ENCODE data around the gene SEMA4C. TPM values are rescaled to one million over a fixed set of nuclear protein-coding genes. Genes with fewer than 3 reads are reported as not detected.
A peak's percentile ranks its signal among the peaks of the same experiment; 100 is the strongest.

The SEMA4C gene
- polyA plus RNA-seq, 1 experiment: 16.8 TPM

GRCh38 chr2:96817882-96818281 lies 52.0 kb downstream of the SEMA4C start:
- TF ChIP-seq CTCF (IDR thresholded peaks at IDR 0.05; ENCODE audit: low read depth, low read length): no peak
- POLR2A ChIA-PET: no interaction called here

GRCh38 chr2:96816836-96817702 lies 52.8 kb downstream of the SEMA4C start:
- Histone ChIP-seq H3K27me3 (ENCODE audit: control insufficient read depth, insufficient read depth, low read length) (no peaks in the 10 kb centered on the region), H3K9me3 (ENCODE audit: control insufficient read depth, insufficient read depth, low read length) (no peaks in the 10 kb centered on the region), H3K4me3 (ENCODE audit: low read depth, low read length) (peak overlapping the region; percentile 66), H3K27ac (ENCODE audit: low read depth, low read length) (no peak overlapping the region)
- no peak for TF ChIP-seq CTCF (IDR thresholded peaks at IDR 0.05; ENCODE audit: low read depth, low read length)
- DNase-seq (ENCODE audit: low read depth, low spot score): no peak
- ChIA-PET CTCF (interaction anchor here (0.7 to 4.3 kb wide), 5 partner anchors 14 to 47 kb away, joined by 3 to 23 read pairs (median 4); partner anchors contain the start of gene ANKRD39), POLR2A (interaction anchor here (1.4 kb wide), 2 partner anchors 41 to 54 kb away, joined by 3 to 4 read pairs; partner anchors contain the start of gene ANKRD39)

More at GRCh38 chr2:96817882-96818281, 52.0 kb downstream of the SEMA4C start:
- Histone ChIP-seq H3K27me3 (ENCODE audit: control insufficient read depth, insufficient read depth, low read length) (no peaks in the 10 kb centered on the region), H3K9me3 (ENCODE audit: control insufficient read depth, insufficient read depth, low read length) (no peaks in the 10 kb centered on the region), H3K27ac (ENCODE audit: low read depth, low read length) (no peak overlapping the region), H3K4me3 (ENCODE audit: low read depth, low read length) (peak overlapping the region; percentile 66)
- DNase-seq (ENCODE audit: low read depth, low spot score): no peak
- CTCF ChIA-PET: interaction anchor here (4.3 kb wide), 1 partner anchor 40 kb away, joined by 23 read pairs; the partner anchor contains the start of gene ANKRD39

- Histone ChIP-seq H3K4me3 (ENCODE audit: low read depth, low read length) (peak within 1 kb of the TSS; percentile 66), H3K27ac (ENCODE audit: low read depth, low read length) (peak within 1 kb of the TSS; percentile 21), H3K27me3 (ENCODE audit: control insufficient read depth, insufficient read depth, low read length) (no peaks in the 10 kb centered on the region), H3K9me3 (ENCODE audit: control insufficient read depth, insufficient read depth, low read length) (no peaks in the 10 kb centered on the region)
- peak; percentile 64 for DNase-seq (ENCODE audit: low read depth, low spot score)
- ChIA-PET CTCF (interaction anchor here (0.6 to 4.3 kb wide), 8 partner anchors 10 to 46 kb away, joined by 3 to 23 read pairs (median 4); partner anchors contain the start of gene ANKRD39), POLR2A (interaction anchor here (1.0 to 1.4 kb wide), 3 partner anchors 18 to 53 kb away, joined by 3 to 4 read pairs (median 3); partner anchors contain the start of gene ANKRD39)
- peak; percentile 54 for TF ChIP-seq CTCF (IDR thresholded peaks at IDR 0.05; ENCODE audit: low read depth, low read length)
Measured at GRCh38 chr2:96816127-96816835, 53.6 kb downstream of the SEMA4C start, which contains the start of gene CNNM3. TSS of gene CNNM3 (plus strand) at chr2:96816268. CDS start at chr2:96816278, 10 bp downstream.

GRCh38 chr2:96815326-96816126 lies 54.4 kb downstream of the SEMA4C start:
- H3K4me3 ChIP-seq (ENCODE audit: low read depth, low read length): peak overlapping the region; percentile 63
- DNase-seq (ENCODE audit: low read depth, low spot score): no peak
- H3K27ac ChIP-seq (ENCODE audit: low read depth, low read length): peak overlapping the region; percentile 21
- no peaks in the 10 kb centered on the region for H3K27me3 ChIP-seq (ENCODE audit: control insufficient read depth, insufficient read depth, low read length)
- TF ChIP-seq CTCF (IDR thresholded peaks at IDR 0.05; ENCODE audit: low read depth, low read length): no peak
- ChIA-PET POLR2A (interaction anchor here (1.0 to 1.4 kb wide), 2 partner anchors 19 to 52 kb away, joined by 3 read pairs; no protein-coding TSS in a partner anchor), CTCF (interaction anchor here (0.8 to 4.3 kb wide), 3 partner anchors 9 to 42 kb away, joined by 5 to 23 read pairs (median 6); partner anchors contain the start of gene ANKRD39)
- H3K9me3 ChIP-seq (ENCODE audit: control insufficient read depth, insufficient read depth, low read length): no peaks in the 10 kb centered on the region
